Panc1 (cell line): Measurements from ENCODE around the gene ZDHHC13.

Experiments used
- POLR2AphosphoS5 ChIP-seq: IDR thresholded peaks from 2 replicates; pipeline ENCODE4 v1.6.1; 2012; ENCODE audit warnings: mild to moderate bottlenecking, low read depth, low read length, moderate library complexity
- REST ChIP-seq, 2 experiments: IDR thresholded peaks; 2 replicates each; pipeline ENCODE4 v1.6.1; 2011 to 2012; ENCODE audit warnings: low read depth in 2 of 2, control low read depth in 1 of 2, low read length in 1 of 2, mild to moderate bottlenecking in 1 of 2, moderate library complexity in 1 of 2; ENCODE audit not compliant: insufficient read depth in 1 of 2
- TF ChIP-seq, protein P1 (sequence below): fragments of 450-650 bp; IDR thresholded peaks from 2 replicates; pipeline ENCODE4 v1.5.1; 2017; ENCODE audit warnings: mild to moderate bottlenecking

GRCh38 chr11:19072464-19072863 is 44.5 kb upstream of the ZDHHC13 start:
- TF ChIP-seq REST (IDR thresholded peaks at IDR 0.05; ENCODE audit: insufficient read depth in 1 of 2, low read depth in 2 of 2, low read length in 1 of 2), result no peak
- TF ChIP-seq, protein P1, sequence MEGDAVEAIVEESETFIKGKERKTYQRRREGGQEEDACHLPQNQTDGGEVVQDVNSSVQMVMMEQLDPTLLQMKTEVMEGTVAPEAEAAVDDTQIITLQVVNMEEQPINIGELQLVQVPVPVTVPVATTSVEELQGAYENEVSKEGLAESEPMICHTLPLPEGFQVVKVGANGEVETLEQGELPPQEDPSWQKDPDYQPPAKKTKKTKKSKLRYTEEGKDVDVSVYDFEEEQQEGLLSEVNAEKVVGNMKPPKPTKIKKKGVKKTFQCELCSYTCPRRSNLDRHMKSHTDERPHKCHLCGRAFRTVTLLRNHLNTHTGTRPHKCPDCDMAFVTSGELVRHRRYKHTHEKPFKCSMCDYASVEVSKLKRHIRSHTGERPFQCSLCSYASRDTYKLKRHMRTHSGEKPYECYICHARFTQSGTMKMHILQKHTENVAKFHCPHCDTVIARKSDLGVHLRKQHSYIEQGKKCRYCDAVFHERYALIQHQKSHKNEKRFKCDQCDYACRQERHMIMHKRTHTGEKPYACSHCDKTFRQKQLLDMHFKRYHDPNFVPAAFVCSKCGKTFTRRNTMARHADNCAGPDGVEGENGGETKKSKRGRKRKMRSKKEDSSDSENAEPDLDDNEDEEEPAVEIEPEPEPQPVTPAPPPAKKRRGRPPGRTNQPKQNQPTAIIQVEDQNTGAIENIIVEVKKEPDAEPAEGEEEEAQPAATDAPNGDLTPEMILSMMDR, result no peak
- TF ChIP-seq POLR2AphosphoS5, result no peak
